Tibial nerve (tissue), 4 donors: Measurements from ENCODE around the gene ADGRB3. TPM values are rescaled to one million over a fixed set of nuclear protein-coding genes. Genes with fewer than 3 reads are reported as not detected.

Experiments used
- DNase-seq, 2 donors: peaks; one replicate each; pipeline ENCODE4 v3.0.0-alpha.2; 2019; ENCODE audit warnings: low spot score in 2 of 2
- H3K27ac ChIP-seq, 4 donors: fragments of 200-600 bp; sonication (generic) in 3 of 4; one replicate each; pipeline ENCODE4 v1.5.1; 2017 to 2019; ENCODE audit warnings: mild to moderate bottlenecking in 1 of 4
- H3K27me3 ChIP-seq, 2 donors: fragments of 200-600 bp; sonication (generic) in 1 of 2; one replicate each; pipeline versions ENCODE4 v1.5.1 to v1.6.0; 2017 to 2019
- H3K36me3 ChIP-seq, 3 donors: fragments of 200-600 bp; sonication (generic); one replicate each; pipeline ENCODE4 v1.5.1; 2018 to 2019
- H3K4me1 ChIP-seq, 4 donors: fragments of 200-600 bp; sonication (generic) in 3 of 4; one replicate each; pipeline ENCODE4 v1.5.1; 2017 to 2019
- H3K4me3 ChIP-seq, 4 donors: fragments of 200-600 bp; sonication (generic) in 3 of 4; one replicate each; pipeline ENCODE4 v1.5.1; 2017 to 2019; ENCODE audit warnings: mild to moderate bottlenecking in 1 of 4, moderate library complexity in 1 of 4
- H3K9me3 ChIP-seq, 4 donors: fragments of 200-600 bp; sonication (generic) in 3 of 4; one replicate each; pipeline ENCODE4 v1.5.1; 2017 to 2019
- EP300 ChIP-seq, 2 donors: sonication (generic); formaldehyde crosslinking; IDR thresholded peaks; one replicate each; pipeline ENCODE4 v1.6.1; 2017; ENCODE audit warnings: antibody characterized with exemption in 2 of 2, mild to moderate bottlenecking in 1 of 2
- POLR2A ChIP-seq, 2 donors: fragments of 450-650 bp; IDR thresholded peaks; one replicate each; pipeline ENCODE4 v1.6.1; 2017; ENCODE audit warnings: antibody characterized with exemption in 2 of 2, mild to moderate bottlenecking in 2 of 2, moderate library complexity in 2 of 2
- WGBS, 2 donors: methylation state at CpG; one replicate each; pipeline ENCODE4 v1.1.5; 2018; 5-methylcytosine and 5-hydroxymethylcytosine counted together
- total RNA-seq, 4 donors: library from RNA; depleted of rRNA; stranded (reverse); fragments of >200 nt; gene quantifications; one replicate each; pipeline ENCODE4 v1.1.0, GENCODE V29; 2016
- TF ChIP-seq, protein P1 (sequence below), 5 experiments: fragments of 200-600 bp in 3 of 5; fragments of 450-650 bp in 2 of 5; sonication (generic) in 3 of 5; IDR thresholded peaks; one replicate each; pipeline ENCODE4 v1.5.1; 2016 to 2019; ENCODE audit warnings: antibody characterized with exemption in 5 of 5, mild to moderate bottlenecking in 3 of 5, moderate library complexity in 2 of 5

ADGRB3 gene
- total RNA-seq, result 10 to 100 TPM in 2 of 4 donors, 1 to 10 TPM in 2; 9.0 to 17.9 (median 11.4) TPM

DNA sequence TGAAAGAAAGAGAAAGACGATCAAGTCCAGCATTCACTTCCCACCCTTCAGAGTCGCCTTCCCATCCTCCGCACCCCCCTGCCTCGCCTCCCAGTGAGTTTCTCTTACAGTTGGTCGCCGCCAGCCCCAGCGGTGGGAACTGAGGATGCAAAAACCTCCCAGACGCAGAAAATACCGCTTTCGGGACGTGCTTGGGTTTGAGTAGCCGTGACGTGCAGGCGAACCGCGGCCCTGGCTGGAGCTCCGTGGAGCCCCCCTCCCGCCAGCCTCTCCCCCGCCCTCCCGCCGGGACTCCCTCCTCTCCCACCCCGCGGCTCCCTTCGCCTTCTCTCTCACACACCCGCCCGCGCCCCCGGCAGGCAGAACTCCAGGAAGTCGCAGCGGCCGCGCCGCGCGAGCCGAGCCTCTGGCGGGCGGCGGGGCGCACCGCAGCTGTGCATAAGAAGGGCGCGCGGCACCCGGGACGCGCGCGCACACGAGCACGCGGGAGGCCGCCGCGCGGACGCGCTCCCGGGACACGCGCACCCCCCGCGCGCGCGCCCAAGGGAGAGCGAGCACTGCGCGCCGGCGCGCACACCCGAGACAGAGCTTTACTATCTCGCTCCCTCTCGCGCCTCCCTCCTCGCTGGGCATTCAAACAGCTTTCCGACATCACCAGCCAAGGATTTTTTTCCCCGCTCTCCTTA lies at the start of gene ADGRB3:
TSS of gene ADGRB3 (plus strand) at position 557 of the 686 bp plus-strand sequence. CDS start 3,394 bp downstream, outside the sequence.
- Histone ChIP-seq H3K36me3 (no peaks in the 10 kb centered on the region), H3K27me3 (no peaks in the 10 kb centered on the region), H3K4me1 (peaks cover 0 to 31% (median 0%) of the 10 kb centered on the region in 4 donors), H3K4me3 (peak within 1 kb of the TSS; percentile 60 to 77 (median 75)), H3K27ac (peak within 1 kb of the TSS; percentile 76 to 92 (median 88)), H3K9me3 (no peaks in the 10 kb centered on the region)
- WGBS, 2 donors, result 0% methylated on average over 39 of the region's 79 CpGs
- peak; percentile 65 to 67 for DNase-seq
- TF ChIP-seq POLR2A (IDR thresholded peaks at IDR 0.05) (peak in 1 of 2 donors; percentile 61), EP300 (IDR thresholded peaks at IDR 0.05) (peak in 1 of 2 donors; percentile 71)
- TF ChIP-seq, protein P1, sequence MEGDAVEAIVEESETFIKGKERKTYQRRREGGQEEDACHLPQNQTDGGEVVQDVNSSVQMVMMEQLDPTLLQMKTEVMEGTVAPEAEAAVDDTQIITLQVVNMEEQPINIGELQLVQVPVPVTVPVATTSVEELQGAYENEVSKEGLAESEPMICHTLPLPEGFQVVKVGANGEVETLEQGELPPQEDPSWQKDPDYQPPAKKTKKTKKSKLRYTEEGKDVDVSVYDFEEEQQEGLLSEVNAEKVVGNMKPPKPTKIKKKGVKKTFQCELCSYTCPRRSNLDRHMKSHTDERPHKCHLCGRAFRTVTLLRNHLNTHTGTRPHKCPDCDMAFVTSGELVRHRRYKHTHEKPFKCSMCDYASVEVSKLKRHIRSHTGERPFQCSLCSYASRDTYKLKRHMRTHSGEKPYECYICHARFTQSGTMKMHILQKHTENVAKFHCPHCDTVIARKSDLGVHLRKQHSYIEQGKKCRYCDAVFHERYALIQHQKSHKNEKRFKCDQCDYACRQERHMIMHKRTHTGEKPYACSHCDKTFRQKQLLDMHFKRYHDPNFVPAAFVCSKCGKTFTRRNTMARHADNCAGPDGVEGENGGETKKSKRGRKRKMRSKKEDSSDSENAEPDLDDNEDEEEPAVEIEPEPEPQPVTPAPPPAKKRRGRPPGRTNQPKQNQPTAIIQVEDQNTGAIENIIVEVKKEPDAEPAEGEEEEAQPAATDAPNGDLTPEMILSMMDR (IDR thresholded peaks at IDR 0.05), result peak in 4 of 5 experiments; percentile 40 to 53 (median 45)

DNA sequence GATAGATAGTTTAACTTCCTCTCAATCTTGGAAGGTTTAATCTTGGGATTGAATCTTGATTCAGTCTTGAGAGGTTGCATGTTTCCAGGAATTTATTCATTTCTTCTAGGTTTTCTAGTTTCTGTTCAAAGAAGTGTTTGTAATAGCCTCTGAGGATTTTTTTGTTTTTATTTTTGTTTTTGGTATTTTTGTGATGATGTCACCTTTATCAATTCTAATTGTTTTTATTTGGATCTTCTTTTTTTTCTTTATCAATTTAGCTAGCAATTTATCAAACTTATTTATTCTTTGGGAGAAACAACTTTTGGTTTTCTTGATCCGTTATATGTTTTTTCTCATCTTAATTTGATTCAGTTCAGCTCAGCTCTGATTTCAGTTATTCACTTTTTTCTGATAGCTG lies 41.5 kb upstream of the ADGRB3 start:
- Histone ChIP-seq H3K36me3 (no peaks in the 10 kb centered on the region), H3K4me3 (no peak overlapping the region), H3K27me3 (no peaks in the 10 kb centered on the region), H3K9me3 (peaks cover 0 to 11% (median 1%) of the 10 kb centered on the region in 4 donors), H3K27ac (no peak overlapping the region), H3K4me1 (no peaks in the 10 kb centered on the region)
- 88 to 100% methylated on average over 1 of the region's 1 CpG for WGBS, 2 donors
- no peak for DNase-seq
- TF ChIP-seq POLR2A (IDR thresholded peaks at IDR 0.05) (no peak), EP300 (IDR thresholded peaks at IDR 0.05) (no peak)
- TF ChIP-seq, protein P1 (IDR thresholded peaks at IDR 0.05), result no peak

DNA sequence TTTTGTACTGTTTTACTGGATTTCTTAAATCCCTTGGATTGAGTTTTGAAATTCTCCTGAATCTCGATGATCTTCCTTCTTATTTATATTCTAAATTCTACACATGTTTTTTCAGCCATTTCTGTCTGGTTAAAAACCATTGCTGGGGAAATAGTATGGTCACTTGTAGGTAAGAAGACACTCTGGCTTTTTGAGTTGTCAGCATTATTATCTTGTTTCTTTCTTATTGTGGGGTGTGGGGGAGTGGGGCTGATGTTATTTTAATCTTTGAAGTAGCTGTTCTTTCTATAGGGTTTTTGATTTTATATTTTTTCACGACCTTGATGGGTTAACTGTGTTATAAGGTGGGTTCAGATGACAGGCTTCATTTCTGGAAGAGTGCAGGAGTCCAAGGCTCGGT lies 37.4 kb upstream of the ADGRB3 start:
- no peak overlapping the region for H3K4me3 ChIP-seq
- no peak for TF ChIP-seq POLR2A (IDR thresholded peaks at IDR 0.05)
- TF ChIP-seq, protein P1 (IDR thresholded peaks at IDR 0.05), result no peak
- no peak for TF ChIP-seq EP300 (IDR thresholded peaks at IDR 0.05)
- H3K36me3 ChIP-seq, result no peaks in the 10 kb centered on the region
- H3K4me1 ChIP-seq, result no peaks in the 10 kb centered on the region
- H3K9me3 ChIP-seq, result peaks cover 0 to under 1% (median 0%) of the 10 kb centered on the region in 4 donors
- no peaks in the 10 kb centered on the region for H3K27me3 ChIP-seq
- no peak for DNase-seq
- 61 to 68% methylated on average over 3 of the region's 3 CpGs for WGBS, 2 donors
- no peak overlapping the region for H3K27ac ChIP-seq

DNA sequence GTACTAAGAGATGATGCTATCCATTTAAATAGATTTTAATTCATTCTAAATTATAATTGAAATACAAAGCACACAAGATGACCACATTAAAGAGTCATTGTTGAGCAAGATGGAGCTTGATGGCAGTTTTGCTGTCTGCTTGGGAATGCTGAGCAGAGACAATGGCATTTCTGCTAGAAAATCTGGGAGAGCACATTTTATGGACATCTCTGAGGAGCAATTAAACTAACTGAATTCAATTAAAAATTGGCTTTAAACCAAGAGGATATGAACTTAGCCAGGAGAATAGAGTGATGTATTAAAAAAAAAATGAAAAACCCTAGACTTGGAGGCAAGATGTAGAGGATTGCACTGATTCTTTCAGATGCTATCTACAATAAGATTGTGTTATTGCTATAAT lies 19.1 kb upstream of the ADGRB3 start:
- TF ChIP-seq, protein P1 (IDR thresholded peaks at IDR 0.05), result no peak
- TF ChIP-seq POLR2A (IDR thresholded peaks at IDR 0.05) (no peak), EP300 (IDR thresholded peaks at IDR 0.05) (no peak)
- DNase-seq, result no peak
- Histone ChIP-seq H3K27ac (no peak overlapping the region), H3K4me3 (no peak overlapping the region), H3K4me1 (no peaks in the 10 kb centered on the region), H3K9me3 (no peaks in the 10 kb centered on the region), H3K27me3 (no peaks in the 10 kb centered on the region), H3K36me3 (no peaks in the 10 kb centered on the region)

DNA sequence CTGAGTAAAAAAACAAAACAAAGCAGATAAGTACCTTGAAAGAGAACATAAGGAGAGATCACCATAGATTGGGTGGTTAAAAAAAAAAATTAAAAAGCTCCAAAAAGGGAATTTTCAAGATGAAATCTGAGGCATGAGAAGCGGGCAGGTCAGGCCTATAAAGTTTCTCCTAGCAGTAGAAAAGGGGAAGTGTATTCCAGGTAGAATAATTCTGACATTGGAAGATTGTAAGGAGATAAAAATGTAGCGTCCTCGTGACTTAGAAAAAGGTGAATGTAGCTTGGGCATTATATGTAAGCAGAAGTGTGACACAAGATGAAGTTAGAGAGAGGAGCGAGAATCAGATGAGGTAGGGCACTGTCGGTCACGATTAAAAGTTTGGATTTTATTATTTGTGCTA lies 9.1 kb upstream of the ADGRB3 start:
- Histone ChIP-seq H3K36me3 (no peaks in the 10 kb centered on the region), H3K4me1 (no peaks in the 10 kb centered on the region), H3K4me3 (no peak overlapping the region), H3K9me3 (no peaks in the 10 kb centered on the region), H3K27ac (no peak overlapping the region), H3K27me3 (no peaks in the 10 kb centered on the region)
- WGBS, 2 donors, result 95 to 96% methylated on average over 6 of the region's 6 CpGs
- TF ChIP-seq EP300 (IDR thresholded peaks at IDR 0.05), result no peak
- TF ChIP-seq POLR2A (IDR thresholded peaks at IDR 0.05), result no peak
- TF ChIP-seq, protein P1 (IDR thresholded peaks at IDR 0.05), result no peak
- no peak for DNase-seq
